Mesenchymal stem cell (in vitro differentiated cells and primary cell): ENCODE measurements around the gene KMT2A.

Source experiments
- DNase-seq: peaks from one replicate; pipeline ENCODE4 v3.0.0-alpha.2; 2013
- H2AFZ ChIP-seq: one replicate; pipeline ENCODE4 v1.6.1; 2013; ENCODE audit warnings: low read depth, mild to moderate bottlenecking, control low read depth, inconsistent platforms, low read length, moderate library complexity
- H2AK5ac ChIP-seq: 2 replicates; pipeline ENCODE4 v1.6.1; 2013; ENCODE audit warnings: low read length, moderate library complexity, mild to moderate bottlenecking, inconsistent platforms; ENCODE audit not compliant: severe bottlenecking
- H2BK120ac ChIP-seq: one replicate; pipeline ENCODE4 v1.6.1; 2013; ENCODE audit warnings: low read depth, mild to moderate bottlenecking, inconsistent platforms, low read length, moderate library complexity
- H2BK12ac ChIP-seq, 2 experiments: one replicate each; pipeline ENCODE4 v1.6.1; 2013; ENCODE audit warnings: inconsistent platforms in 2 of 2, low read length in 2 of 2, mild to moderate bottlenecking in 2 of 2, moderate library complexity in 2 of 2, control low read depth in 1 of 2
- H2BK15ac ChIP-seq: one replicate; pipeline ENCODE4 v1.6.1; 2013; ENCODE audit warnings: mild to moderate bottlenecking, low read depth, inconsistent platforms; ENCODE audit not compliant: poor library complexity, severe bottlenecking
- H2BK5ac ChIP-seq: 2 replicates; pipeline ENCODE4 v1.6.1; 2013; ENCODE audit warnings: low read depth, mild to moderate bottlenecking, low read length, control low read depth, inconsistent platforms; ENCODE audit not compliant: poor library complexity, severe bottlenecking
- H3K14ac ChIP-seq, 2 experiments: one replicate each; pipeline ENCODE4 v1.6.1; 2013; ENCODE audit warnings: inconsistent platforms in 2 of 2, low read length in 2 of 2, control low read depth in 1 of 2, mild to moderate bottlenecking in 1 of 2, moderate library complexity in 1 of 2
- H3K18ac ChIP-seq, 2 experiments: one replicate each; pipeline ENCODE4 v1.6.1; 2013; ENCODE audit warnings: inconsistent platforms in 2 of 2, low read length in 2 of 2, control low read depth in 1 of 2, low read depth in 1 of 2, mild to moderate bottlenecking in 1 of 2
- H3K23ac ChIP-seq, 2 experiments: one replicate each; pipeline ENCODE4 v1.6.1; 2013; ENCODE audit warnings: inconsistent platforms in 2 of 2, low read length in 2 of 2, mild to moderate bottlenecking in 2 of 2, moderate library complexity in 2 of 2, control low read depth in 1 of 2
- H3K27ac ChIP-seq: 2 replicates; pipeline ENCODE4 v1.5.1; 2013; ENCODE audit warnings: mild to moderate bottlenecking, moderate library complexity, low read length, control low read depth, inconsistent platforms; ENCODE audit not compliant: poor library complexity, severe bottlenecking
- H3K27me3 ChIP-seq, 2 experiments: 2 replicates each; pipeline versions ENCODE4 v1.6.1 to v1.7.0; 2013; ENCODE audit warnings: low read length in 2 of 2, mild to moderate bottlenecking in 2 of 2, moderate library complexity in 2 of 2, control low read depth in 1 of 2, inconsistent platforms in 1 of 2; ENCODE audit not compliant: control insufficient read depth in 1 of 2, insufficient read depth in 1 of 2
- H3K36me3 ChIP-seq, 2 experiments: 2 replicates each; pipeline versions ENCODE4 v1.6.1 to v1.7.0; 2013; ENCODE audit warnings: low read length in 2 of 2, control low read depth in 1 of 2, inconsistent platforms in 1 of 2, low read depth in 1 of 2, mild to moderate bottlenecking in 1 of 2; ENCODE audit not compliant: insufficient read depth in 2 of 2, control insufficient read depth in 1 of 2
- H3K4ac ChIP-seq, 2 experiments: one replicate each; pipeline ENCODE4 v1.6.1; 2013; ENCODE audit warnings: inconsistent platforms in 2 of 2, low read length in 2 of 2, mild to moderate bottlenecking in 2 of 2, moderate library complexity in 2 of 2, control low read depth in 1 of 2, low read depth in 1 of 2
- H3K4me1 ChIP-seq: 2 replicates; pipeline ENCODE4 v1.6.1; 2013; ENCODE audit warnings: low read depth, low read length, control low read depth; ENCODE audit not compliant: control insufficient read depth, insufficient read depth
- H3K4me2 ChIP-seq: 2 replicates; pipeline ENCODE4 v1.6.1; 2013; ENCODE audit warnings: low read length, mild to moderate bottlenecking, inconsistent platforms; ENCODE audit not compliant: poor library complexity, severe bottlenecking
- H3K4me3 ChIP-seq, 2 experiments: 2 replicates each; pipeline versions ENCODE4 v1.5.1 to v1.7.0; 2013; ENCODE audit warnings: low read length in 2 of 2, mild to moderate bottlenecking in 2 of 2, control low read depth in 1 of 2, low read depth in 1 of 2; ENCODE audit not compliant: insufficient read depth in 1 of 2
- H3K79me1 ChIP-seq: replicated peaks from 2 replicates; pipeline ENCODE4 v1.6.1; 2013; ENCODE audit warnings: mild to moderate bottlenecking, control low read depth, low read length, inconsistent platforms; ENCODE audit not compliant: poor library complexity, severe bottlenecking
- H3K9ac ChIP-seq: 2 replicates; pipeline ENCODE4 v1.7.0; 2013; ENCODE audit warnings: mild to moderate bottlenecking, low read length, moderate library complexity
- H3K9me3 ChIP-seq: 2 replicates; pipeline ENCODE4 v1.7.0; 2013; ENCODE audit warnings: mild to moderate bottlenecking, low read length; ENCODE audit not compliant: control insufficient read depth
- H4K8ac ChIP-seq: one replicate; pipeline ENCODE4 v1.6.1; 2013; ENCODE audit warnings: inconsistent platforms, mild to moderate bottlenecking, low read length, moderate library complexity
- H4K91ac ChIP-seq: one replicate; pipeline ENCODE4 v1.6.1; 2013; ENCODE audit warnings: mild to moderate bottlenecking, low read length, inconsistent platforms
- WGBS: methylation state at CpG from one replicate; pipeline ENCODE4 v1.1.7; 2013; ENCODE audit warnings: mixed read lengths; 5-methylcytosine and 5-hydroxymethylcytosine counted together

KMT2A gene

DNA sequence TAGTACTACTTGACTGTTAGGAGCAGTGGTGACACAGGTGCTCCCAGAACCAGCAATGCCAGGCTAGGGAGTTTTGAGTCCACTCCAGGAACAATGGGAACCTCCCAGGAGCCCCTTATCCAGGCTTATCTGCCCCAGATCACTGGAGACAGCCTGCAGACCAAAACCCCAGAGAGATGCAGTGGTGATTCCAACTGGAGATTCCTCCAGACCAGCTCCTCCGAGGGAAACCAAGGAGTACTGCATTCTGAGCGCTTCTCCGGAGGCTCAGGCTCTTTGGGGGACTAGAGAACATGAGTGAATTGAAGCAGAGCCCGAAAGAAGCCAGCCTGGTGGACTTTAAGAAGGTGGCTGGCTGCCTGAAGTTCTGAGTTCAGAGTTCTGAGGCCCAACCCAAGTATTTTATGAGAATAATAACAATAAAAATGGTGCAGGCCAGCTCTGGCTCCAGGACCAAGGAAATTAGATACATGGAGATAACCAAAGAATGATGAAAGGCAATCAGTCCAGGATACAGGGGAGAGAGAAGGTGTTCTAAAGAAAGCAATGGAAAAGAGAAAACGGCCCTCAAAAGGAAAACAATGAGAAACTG lies 93.4 kb downstream of the KMT2A start:
- no peak overlapping the region for H3K23ac ChIP-seq
- peak overlapping the region; percentile 93 for H3K4me2 ChIP-seq
- H3K9me3 ChIP-seq = no peaks in the 10 kb centered on the region
- H3K18ac ChIP-seq = no peak overlapping the region
- no peak overlapping the region for H2BK5ac ChIP-seq
- no peak overlapping the region for H2BK15ac ChIP-seq
- H2BK12ac ChIP-seq = no peak overlapping the region
- H3K79me1 ChIP-seq = peaks cover 37% of the 10 kb centered on the region
- no peak for DNase-seq
- H3K4me1 ChIP-seq = peaks cover 18% of the 10 kb centered on the region
- H3K9ac ChIP-seq = peak overlapping the region; percentile 81
- H3K4ac ChIP-seq = no peak overlapping the region
- H4K8ac ChIP-seq = no peak overlapping the region
- no peak overlapping the region for H2AFZ ChIP-seq
- WGBS = 69% methylated on average over 5 of the region's 5 CpGs
- no peak overlapping the region for H3K14ac ChIP-seq
- H2AK5ac ChIP-seq = no peak overlapping the region
- H3K27ac ChIP-seq = no peak overlapping the region
- peak overlapping the region in 1 of 2 experiments; percentile 91 for H3K4me3 ChIP-seq
- H4K91ac ChIP-seq = no peak overlapping the region
- H2BK120ac ChIP-seq = no peak overlapping the region
- no peaks in the 10 kb centered on the region for H3K27me3 ChIP-seq
- H3K36me3 ChIP-seq = peaks cover 19 to 35% of the 10 kb centered on the region in 2 experiments

GRCh38 chr11:118530180-118530682 lies 93.9 kb downstream of the KMT2A start:
- Histone ChIP-seq H3K14ac (no peak overlapping the region), H2BK12ac (no peak overlapping the region), H3K79me1 (peaks cover 36% of the 10 kb centered on the region), H3K27ac (no peak overlapping the region), H4K91ac (peak overlapping the region; percentile 22), H3K9ac (peak overlapping the region; percentile 81), H3K4ac (peak overlapping the region in 1 of 2 experiments; percentile 65), H3K27me3 (no peaks in the 10 kb centered on the region), H3K36me3 (peaks cover 14 to 35% of the 10 kb centered on the region in 2 experiments), H3K9me3 (no peaks in the 10 kb centered on the region), H3K4me3 (peak overlapping the region; percentile 89 to 91), H2AFZ (peak overlapping the region; percentile 83), H4K8ac (peak overlapping the region; percentile 52), H3K18ac (peak overlapping the region in 1 of 2 experiments; percentile 54), H2BK5ac (no peak overlapping the region), H2BK120ac (no peak overlapping the region), H2AK5ac (no peak overlapping the region), H3K4me1 (peaks cover 18% of the 10 kb centered on the region), H2BK15ac (no peak overlapping the region), H3K4me2 (peak overlapping the region; percentile 93), H3K23ac (peak overlapping the region in 1 of 2 experiments; percentile 20)
- WGBS = 20% methylated on average over 18 of the region's 31 CpGs
- peak; percentile 14 for DNase-seq

- Histone ChIP-seq H2AK5ac (no peak within 1 kb of the TSS), H2BK12ac (no peak within 1 kb of the TSS), H2BK15ac (peak within 1 kb of the TSS; percentile 31), H3K4ac (peak within 1 kb of the TSS; percentile 38 to 65), H3K27ac (no peak within 1 kb of the TSS), H2BK120ac (peak within 1 kb of the TSS; percentile 81), H2AFZ (peak within 1 kb of the TSS; percentile 83), H4K8ac (peak within 1 kb of the TSS; percentile 52), H3K79me1 (peaks cover 35% of the 10 kb centered on the region), H3K9me3 (no peaks in the 10 kb centered on the region), H3K27me3 (no peaks in the 10 kb centered on the region), H3K18ac (peak within 1 kb of the TSS; percentile 51 to 83), H3K23ac (peak within 1 kb of the TSS in 1 of 2 experiments; percentile 20), H3K9ac (peak within 1 kb of the TSS; percentile 81), H3K4me3 (peak within 1 kb of the TSS; percentile 89 to 91), H4K91ac (peak within 1 kb of the TSS; percentile 52), H3K14ac (peak within 1 kb of the TSS in 1 of 2 experiments; percentile 76), H3K4me2 (peak within 1 kb of the TSS; percentile 93), H3K36me3 (peaks cover 11 to 36% of the 10 kb centered on the region in 2 experiments), H2BK5ac (no peak within 1 kb of the TSS), H3K4me1 (peaks cover 18% of the 10 kb centered on the region)
- WGBS = 3% methylated on average over 54 of the region's 94 CpGs
- peak; percentile 64 for DNase-seq
These were observed 94.6 kb downstream of the KMT2A start, which contains the start of gene TMEM25 for GRCh38 chr11:118530683-118531596. TSS of gene TMEM25 (plus strand) at chr11:118531192. CDS start at chr11:118531802, 610 bp downstream.
